WTC11 (cell line): ENCODE data around the gene GRB10. TPM values are rescaled to one million over a fixed set of nuclear protein-coding genes. Genes with fewer than 3 reads are reported as not detected.

Experiments
- ATAC-seq: fragments of 200-7000 bp; cut with Tn5 transposase; 2 replicates; pipeline ENCODE4 v1.10.0; 2021; ENCODE audit warnings: mild to moderate bottlenecking, moderate library complexity
- CTCF ChIA-PET: fragments of 300-600 bp; sonication (Branson Sonifier 250); formaldehyde crosslinking; loops from one replicate; lab custom pipeline; 2021; ENCODE audit warnings: antibody characterized with exemption; lab: Charles Lee
- POLR2A ChIA-PET: fragments of 350-600 bp; sonication (Branson Sonifier 250); formaldehyde crosslinking; loops from one replicate; lab custom pipeline; 2021; ENCODE audit warnings: antibody characterized with exemption; lab: Charles Lee
- DNase-seq: peaks from one replicate; pipeline ENCODE4 v3.0.0; 2021; ENCODE audit warnings: low spot score
- H3K27ac Mint-ChIP-seq: 2 replicates; pipeline ENCODE4 v1.8.0; 2021; ENCODE audit warnings: mixed read lengths
- H3K27me3 Mint-ChIP-seq: 2 replicates; pipeline ENCODE4 v1.8.0; 2021; ENCODE audit warnings: low read depth, mild to moderate bottlenecking, moderate library complexity, mixed read lengths
- H3K36me3 Mint-ChIP-seq: 2 replicates; pipeline ENCODE4 v1.8.0; 2021; ENCODE audit warnings: mixed read lengths
- H3K4me1 Mint-ChIP-seq: 2 replicates; pipeline ENCODE4 v1.8.0; 2022; ENCODE audit warnings: mixed read lengths
- H3K4me3 Mint-ChIP-seq: 2 replicates; pipeline ENCODE4 v1.8.0; 2021; ENCODE audit warnings: mild to moderate bottlenecking, moderate library complexity, mixed read lengths
- H3K9me3 Mint-ChIP-seq: 2 replicates; pipeline ENCODE4 v1.8.0; 2021; ENCODE audit warnings: mixed read lengths
- ATF2 ChIP-seq: sonication (generic); formaldehyde crosslinking; IDR thresholded peaks from 2 replicates; pipeline ENCODE4 v1.8.1; 2022; ENCODE audit warnings: low read depth, missing genetic modification reagents, borderline replicate concordance
- E2F1 ChIP-seq: sonication (generic); formaldehyde crosslinking; IDR thresholded peaks from 2 replicates; pipeline ENCODE4 v1.8.0; 2022; ENCODE audit warnings: mild to moderate bottlenecking, missing genetic modification reagents
- ERG ChIP-seq: fragments of 250-450 bp; sonication (Bioruptor Pico); IDR thresholded peaks from 2 replicates; pipeline ENCODE4 v1.8.0; 2021; ENCODE audit warnings: mild to moderate bottlenecking
- FOXK1 ChIP-seq: sonication (generic); formaldehyde crosslinking; IDR thresholded peaks from 2 replicates; pipeline ENCODE4 v1.8.0; 2022; ENCODE audit warnings: mild to moderate bottlenecking, moderate library complexity, missing genetic modification reagents
- GRHL2 ChIP-seq: fragments of 250-450 bp; sonication (Bioruptor Pico); IDR thresholded peaks from 2 replicates; pipeline ENCODE4 v1.8.0; 2022; ENCODE audit warnings: mild to moderate bottlenecking, moderate library complexity; ENCODE audit not compliant: insufficient replicate concordance, severe bottlenecking
- IRF1 ChIP-seq: sonication (generic); formaldehyde crosslinking; IDR thresholded peaks from 2 replicates; pipeline ENCODE4 v1.8.0; 2023; ENCODE audit warnings: missing genetic modification reagents
- MYBL2 ChIP-seq: sonication (generic); formaldehyde crosslinking; IDR thresholded peaks from 2 replicates; pipeline ENCODE4 v1.8.1; 2023; ENCODE audit warnings: mild to moderate bottlenecking, moderate library complexity, missing genetic modification reagents
- NR2C2 ChIP-seq: sonication (generic); formaldehyde crosslinking; IDR thresholded peaks from 2 replicates; pipeline ENCODE4 v1.8.0; 2022; ENCODE audit warnings: mild to moderate bottlenecking, missing genetic modification reagents
- PRRX2 ChIP-seq: fragments of 250-450 bp; sonication (Bioruptor Pico); IDR thresholded peaks from 2 replicates; pipeline ENCODE4 v1.8.0; 2021; ENCODE audit warnings: mild to moderate bottlenecking
- RELA ChIP-seq: sonication (generic); formaldehyde crosslinking; IDR thresholded peaks from 2 replicates; pipeline ENCODE4 v1.8.1; 2022; ENCODE audit warnings: missing genetic modification reagents, mild to moderate bottlenecking, borderline replicate concordance
- SMAD3 ChIP-seq: sonication (generic); formaldehyde crosslinking; IDR thresholded peaks from 2 replicates; pipeline ENCODE4 v1.8.0; 2022; ENCODE audit warnings: missing genetic modification reagents, mild to moderate bottlenecking, borderline replicate concordance
- SP1 ChIP-seq: sonication (generic); formaldehyde crosslinking; conservative IDR thresholded peaks from 2 replicates; pipeline ENCODE4 v1.8.1; 2022; ENCODE audit warnings: missing genetic modification reagents
- STAT6 ChIP-seq: sonication (generic); formaldehyde crosslinking; conservative IDR thresholded peaks from 2 replicates; pipeline ENCODE4 v1.8.1; 2023; ENCODE audit warnings: mild to moderate bottlenecking, low read depth, missing genetic modification reagents, moderate library complexity
- TEAD4 ChIP-seq: sonication (generic); formaldehyde crosslinking; IDR thresholded peaks from 2 replicates; pipeline ENCODE4 v1.8.0; 2022; ENCODE audit warnings: mild to moderate bottlenecking, missing genetic modification reagents
- ZBTB21 ChIP-seq: sonication (generic); formaldehyde crosslinking; IDR thresholded peaks from 2 replicates; pipeline ENCODE4 v1.8.1; 2023; ENCODE audit warnings: mild to moderate bottlenecking, missing genetic modification reagents, borderline replicate concordance
- ZNF121 ChIP-seq: sonication (generic); formaldehyde crosslinking; IDR thresholded peaks from 2 replicates; pipeline ENCODE4 v1.8.0; 2023; ENCODE audit warnings: missing genetic modification reagents
- ZNF281 ChIP-seq: sonication (generic); formaldehyde crosslinking; IDR thresholded peaks from 2 replicates; pipeline ENCODE4 v1.8.0; 2023; ENCODE audit warnings: mild to moderate bottlenecking, missing genetic modification reagents
- ZNF532 ChIP-seq: fragments of 250-450 bp; sonication (Bioruptor Pico); IDR thresholded peaks from 2 replicates; pipeline ENCODE4 v1.9.0; 2021; ENCODE audit warnings: mild to moderate bottlenecking, borderline replicate concordance
- total RNA-seq: library from RNA; stranded (reverse); gene quantifications from 3 replicates; pipeline ENCODE4 v1.2.3, GENCODE V29; 2021

Gene GRB10
- total RNA-seq, 1 experiment from 2014 or later, result 103 TPM

GRCh38 chr7:50684011-50684712 lies 98.5 kb downstream of the GRB10 start (continued):
- no peak for TF ChIP-seq IRF1
- TF ChIP-seq GRHL2, result no peak
- no peak for TF ChIP-seq NR2C2 (CRISPR knock-in tag)

GRCh38 chr7:50682573-50682972 lies 100.1 kb downstream of the GRB10 start:
- Mint-ChIP-seq H3K4me3 (no peak overlapping the region), H3K27ac (no peak overlapping the region), H3K9me3 (no peaks in the 10 kb centered on the region), H3K27me3 (no peaks in the 10 kb centered on the region), H3K4me1 (peaks cover 53% of the 10 kb centered on the region), H3K36me3 (peaks cover 6% of the 10 kb centered on the region)
- ChIA-PET POLR2A (no interaction called here), CTCF (no interaction called here)
- no peak for ATAC-seq
- DNase-seq, result no peak
- no peak for TF ChIP-seq PRRX2 (CRISPR knock-in tag)
- no peak for TF ChIP-seq TEAD4 (CRISPR knock-in tag)
- TF ChIP-seq E2F1 (CRISPR knock-in tag), result no peak
- TF ChIP-seq ATF2 (CRISPR knock-in tag), result no peak
- no peak for TF ChIP-seq STAT6 (CRISPR knock-in tag)
- no peak for TF ChIP-seq IRF1
- TF ChIP-seq ZNF532 (CRISPR knock-in tag), result no peak
- no peak for TF ChIP-seq MYBL2 (CRISPR knock-in tag)
- TF ChIP-seq SMAD3 (CRISPR knock-in tag), result no peak
- TF ChIP-seq SP1 (CRISPR knock-in tag), result no peak
- no peak for TF ChIP-seq ZNF281 (CRISPR knock-in tag)
- TF ChIP-seq ZNF121 (CRISPR knock-in tag), result no peak
- no peak for TF ChIP-seq RELA
- TF ChIP-seq ERG (CRISPR knock-in tag), result no peak
- TF ChIP-seq ZBTB21 (CRISPR knock-in tag), result no peak
- TF ChIP-seq FOXK1 (CRISPR knock-in tag), result no peak
